MM.1S (cell line): Measurements from ENCODE around the gene CDKN2C.

ENCODE experiments used
- EZH2 ChIP-seq: fragments of 300-600 bp; sonication (generic); optimal IDR thresholded peaks from 2 replicates; pipeline ENCODE3; 2017; ENCODE audit warnings: low read depth, mild to moderate bottlenecking, antibody characterized with exemption, low read length, mixed read lengths
- TF ChIP-seq, protein P1 (sequence below): fragments of 300-600 bp; sonication (generic); IDR thresholded peaks from 2 replicates; pipeline ENCODE4 v1.5.1; 2016; ENCODE audit warnings: antibody characterized with exemption, low read length, mixed read lengths

DNA sequence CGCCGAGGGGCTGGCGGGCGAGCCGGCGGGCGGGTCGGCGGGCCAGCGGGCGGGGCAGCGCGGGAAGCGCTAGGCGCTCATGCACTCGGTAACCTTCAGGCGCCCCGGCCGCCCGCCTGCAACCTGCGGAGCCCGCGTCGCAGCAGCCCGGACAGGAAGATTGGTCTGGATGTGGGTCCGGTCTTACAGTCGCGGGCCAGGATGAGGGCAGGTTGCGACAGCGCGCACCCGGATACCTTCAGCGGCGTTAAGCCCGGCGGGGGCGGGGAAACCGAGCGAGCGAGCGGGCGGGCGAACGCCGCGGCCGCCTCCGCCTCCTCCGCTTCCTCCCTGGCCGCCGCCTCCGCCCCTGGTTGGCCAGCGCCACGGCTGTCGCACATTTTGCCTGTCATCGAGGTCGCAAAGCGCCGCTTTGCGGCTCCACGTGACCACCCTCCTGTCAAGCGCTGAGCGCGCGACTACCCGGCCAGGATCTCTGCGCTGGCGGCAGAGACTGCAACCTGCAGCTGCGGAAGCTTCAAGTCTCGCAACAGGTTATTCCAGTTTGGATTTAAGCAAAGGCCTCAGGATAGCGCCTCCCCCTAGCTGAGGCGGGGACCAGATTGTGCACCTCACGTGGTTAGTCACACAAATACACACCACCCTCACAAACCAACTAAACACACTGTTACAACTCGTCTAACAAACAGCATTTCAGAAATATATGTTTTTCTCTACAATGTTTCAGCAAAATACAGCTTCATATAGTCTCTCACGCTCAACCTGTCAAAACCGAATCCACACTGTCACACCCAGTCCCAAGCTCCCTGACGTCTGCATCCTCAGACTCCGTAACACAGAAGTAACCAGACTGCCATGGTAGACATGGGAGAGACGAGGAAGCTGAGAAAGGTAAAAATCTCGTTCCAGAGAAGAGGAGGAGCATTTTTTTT is 9.9 kb upstream of the CDKN2C start, which contains the start of gene FAF1:
- TF ChIP-seq EZH2, result no peak
- TF ChIP-seq, protein P1, sequence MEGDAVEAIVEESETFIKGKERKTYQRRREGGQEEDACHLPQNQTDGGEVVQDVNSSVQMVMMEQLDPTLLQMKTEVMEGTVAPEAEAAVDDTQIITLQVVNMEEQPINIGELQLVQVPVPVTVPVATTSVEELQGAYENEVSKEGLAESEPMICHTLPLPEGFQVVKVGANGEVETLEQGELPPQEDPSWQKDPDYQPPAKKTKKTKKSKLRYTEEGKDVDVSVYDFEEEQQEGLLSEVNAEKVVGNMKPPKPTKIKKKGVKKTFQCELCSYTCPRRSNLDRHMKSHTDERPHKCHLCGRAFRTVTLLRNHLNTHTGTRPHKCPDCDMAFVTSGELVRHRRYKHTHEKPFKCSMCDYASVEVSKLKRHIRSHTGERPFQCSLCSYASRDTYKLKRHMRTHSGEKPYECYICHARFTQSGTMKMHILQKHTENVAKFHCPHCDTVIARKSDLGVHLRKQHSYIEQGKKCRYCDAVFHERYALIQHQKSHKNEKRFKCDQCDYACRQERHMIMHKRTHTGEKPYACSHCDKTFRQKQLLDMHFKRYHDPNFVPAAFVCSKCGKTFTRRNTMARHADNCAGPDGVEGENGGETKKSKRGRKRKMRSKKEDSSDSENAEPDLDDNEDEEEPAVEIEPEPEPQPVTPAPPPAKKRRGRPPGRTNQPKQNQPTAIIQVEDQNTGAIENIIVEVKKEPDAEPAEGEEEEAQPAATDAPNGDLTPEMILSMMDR, result no peak
